ENCODE results near the gene HDAC9.

HDAC9 gene

GRCh38 chr7:18590241-18590640 lies 94.7 kb downstream of the HDAC9 start:
- H3K27ac ChIP-seq (ENCODE audit: extremely low read depth, low read depth, low read length): no peak overlapping the region
- ChIA-PET CTCF (interaction anchor here (0.5 to 4.0 kb wide), 10 partner anchors 13 to 529 kb away, joined by 3 to 24 read pairs (median 5); no protein-coding TSS in a partner anchor), POLR2A (no interaction called here)
- no peak overlapping the region for H3K4me3 ChIP-seq (ENCODE audit: low read depth, low read length)
- H3K9me3 ChIP-seq (ENCODE audit: control insufficient read depth, insufficient read depth, low read depth, low read length): no peaks in the 10 kb centered on the region
- H3K36me3 ChIP-seq (ENCODE audit: control insufficient read depth in 2 of 2, insufficient read depth in 1 of 2, low read length in 2 of 2): no peaks in the 10 kb centered on the region
- H3K4me1 ChIP-seq (ENCODE audit: control insufficient read depth, insufficient read depth, low read length): no peaks in the 10 kb centered on the region
- TF ChIP-seq MZF1 (tag by site-specific recombination; IDR thresholded peaks at IDR 0.05; ENCODE audit: borderline replicate concordance): no peak
- no peak for TF ChIP-seq ZNF274 (IDR thresholded peaks at IDR 0.05; ENCODE audit: low read length)
- no peak for TF ChIP-seq ZNF274 (tag by site-specific recombination; IDR thresholded peaks at IDR 0.05; ENCODE audit: borderline replicate concordance)
- TF ChIP-seq, protein P1, sequence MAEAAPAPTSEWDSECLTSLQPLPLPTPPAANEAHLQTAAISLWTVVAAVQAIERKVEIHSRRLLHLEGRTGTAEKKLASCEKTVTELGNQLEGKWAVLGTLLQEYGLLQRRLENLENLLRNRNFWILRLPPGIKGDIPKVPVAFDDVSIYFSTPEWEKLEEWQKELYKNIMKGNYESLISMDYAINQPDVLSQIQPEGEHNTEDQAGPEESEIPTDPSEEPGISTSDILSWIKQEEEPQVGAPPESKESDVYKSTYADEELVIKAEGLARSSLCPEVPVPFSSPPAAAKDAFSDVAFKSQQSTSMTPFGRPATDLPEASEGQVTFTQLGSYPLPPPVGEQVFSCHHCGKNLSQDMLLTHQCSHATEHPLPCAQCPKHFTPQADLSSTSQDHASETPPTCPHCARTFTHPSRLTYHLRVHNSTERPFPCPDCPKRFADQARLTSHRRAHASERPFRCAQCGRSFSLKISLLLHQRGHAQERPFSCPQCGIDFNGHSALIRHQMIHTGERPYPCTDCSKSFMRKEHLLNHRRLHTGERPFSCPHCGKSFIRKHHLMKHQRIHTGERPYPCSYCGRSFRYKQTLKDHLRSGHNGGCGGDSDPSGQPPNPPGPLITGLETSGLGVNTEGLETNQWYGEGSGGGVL (tag by site-specific recombination; IDR thresholded peaks at IDR 0.05): no peak
- TF ChIP-seq ZNF324 (tag by site-specific recombination; IDR thresholded peaks at IDR 0.05): no peak
- no peak for TF ChIP-seq ZNF132 (tag by site-specific recombination; IDR thresholded peaks at IDR 0.05; ENCODE audit: borderline replicate concordance)
- no peak for TF ChIP-seq KLF10 (tag by site-specific recombination; IDR thresholded peaks at IDR 0.05)
- TF ChIP-seq ZBTB17 (tag by site-specific recombination; IDR thresholded peaks at IDR 0.05): no peak
- no peak for TF ChIP-seq BCL11A (tag by site-specific recombination; IDR thresholded peaks at IDR 0.05; ENCODE audit: low read depth)
- TF ChIP-seq ZNF18 (tag by site-specific recombination; IDR thresholded peaks at IDR 0.05): no peak
- no peak for TF ChIP-seq ZNF473 (tag by site-specific recombination; IDR thresholded peaks at IDR 0.05)
- no peak for TF ChIP-seq RBAK (tag by site-specific recombination; IDR thresholded peaks at IDR 0.05)
- no peak for TF ChIP-seq ZNF10 (tag by site-specific recombination; IDR thresholded peaks at IDR 0.05)
- no peak for TF ChIP-seq ZBTB48 (tag by site-specific recombination; IDR thresholded peaks at IDR 0.05)
- TF ChIP-seq ZFHX2 (tag by site-specific recombination; conservative IDR thresholded peaks at IDR 0.05): no peak
- no peak for TF ChIP-seq ZNF221 (tag by site-specific recombination; IDR thresholded peaks at IDR 0.05; ENCODE audit: borderline replicate concordance)
- no peak for TF ChIP-seq ZNF514 (tag by site-specific recombination; IDR thresholded peaks at IDR 0.05)
- TF ChIP-seq ZSCAN23 (tag by site-specific recombination; IDR thresholded peaks at IDR 0.05): no peak

- CTCF ChIA-PET: interaction anchor here (0.6 to 4.0 kb wide), 16 partner anchors 10 to 528 kb away, joined by 3 to 24 read pairs (median 4); no protein-coding TSS in a partner anchor
- H3K36me3 ChIP-seq (ENCODE audit: control insufficient read depth in 2 of 2, insufficient read depth in 1 of 2, low read length in 2 of 2): no peaks in the 10 kb centered on the region
- no peaks in the 10 kb centered on the region for H3K4me1 ChIP-seq (ENCODE audit: control insufficient read depth, insufficient read depth, low read length)
- H3K4me3 ChIP-seq (ENCODE audit: low read depth, low read length): no peak overlapping the region
- TF ChIP-seq ZNF335 (tag by site-specific recombination; conservative IDR thresholded peaks at IDR 0.05) (no peak), ZNF654 (tag by site-specific recombination; IDR thresholded peaks at IDR 0.05; ENCODE audit: low read depth) (peak; percentile 62)
- H3K9me3 ChIP-seq (ENCODE audit: control insufficient read depth, insufficient read depth, low read depth, low read length): no peaks in the 10 kb centered on the region
- POLR2A ChIA-PET: no interaction called here
- no peak overlapping the region for H3K27ac ChIP-seq (ENCODE audit: extremely low read depth, low read depth, low read length)
These were observed 95.3 kb downstream of the HDAC9 start for GRCh38 chr7:18590744-18591340.
